Esophagus squamous epithelium (tissue), 5 donors: ENCODE data around the gene MED16. TPM values are rescaled to one million over a fixed set of nuclear protein-coding genes. Genes with fewer than 3 reads are reported as not detected.

Experiments used
- DNase-seq: peaks from one replicate; lab custom pipeline; 2025; lab: John Stamatoyannopoulos, UW
- H3K27ac ChIP-seq, 4 donors: fragments of 200-600 bp; sonication (generic); one replicate each; pipeline ENCODE4 v1.5.1; 2016 to 2019; ENCODE audit warnings: mild to moderate bottlenecking in 1 of 4
- H3K27me3 ChIP-seq, 4 donors: fragments of 200-600 bp; sonication (generic); 1 replicate in 3 of 4; 2 replicates in 1 of 4; pipeline versions ENCODE4 v1.5.1 to v1.6.0; 2017 to 2021; ENCODE audit warnings: antibody characterized with exemption in 1 of 4
- H3K36me3 ChIP-seq, 3 donors: fragments of 200-600 bp; sonication (generic); one replicate each; pipeline ENCODE4 v1.5.1; 2016 to 2019
- H3K4me1 ChIP-seq, 3 donors: fragments of 200-600 bp; sonication (generic); one replicate each; pipeline ENCODE4 v1.5.1; 2017 to 2019
- H3K4me3 ChIP-seq, 4 donors: fragments of 200-600 bp; sonication (generic); 1 replicate in 3 of 4; 2 replicates in 1 of 4; pipeline ENCODE4 v1.5.1; 2016 to 2019; ENCODE audit warnings: mild to moderate bottlenecking in 2 of 4, moderate library complexity in 1 of 4
- H3K9me3 ChIP-seq, 3 donors: fragments of 200-600 bp; sonication (generic); one replicate each; pipeline ENCODE4 v1.5.1; 2016 to 2019
- POLR2A ChIP-seq, 4 donors: fragments of 450-650 bp; IDR thresholded peaks; one replicate each; pipeline ENCODE4 v1.6.1; 2017; ENCODE audit warnings: antibody characterized with exemption in 4 of 4, mild to moderate bottlenecking in 4 of 4, moderate library complexity in 3 of 4
- WGBS, 2 donors: methylation state at CpG; one replicate each; pipeline ENCODE4 v1.1.5; 2018; 5-methylcytosine and 5-hydroxymethylcytosine counted together
- intact Hi-C: fragments of 100-400 bp; cut with DNase I; formaldehyde crosslinking; loops from one replicate; pipeline ENCODE4 v1.15.0; 2022
- total RNA-seq, 4 donors: library from RNA; depleted of rRNA; stranded (reverse); fragments of >200 nt; gene quantifications; one replicate each; pipeline ENCODE4 v1.1.0, GENCODE V29; 2016
- TF ChIP-seq, protein P1 (sequence below), 6 experiments: fragments of 450-650 bp in 4 of 6; fragments of 200-600 bp in 2 of 6; sonication (generic) in 2 of 6; IDR thresholded peaks; one replicate each; pipeline ENCODE4 v1.5.1; 2016 to 2019; ENCODE audit warnings: antibody characterized with exemption in 6 of 6, mild to moderate bottlenecking in 4 of 6, moderate library complexity in 4 of 6
- donor health status: DM: yes; HTN: yes; CAD: no.

The MED16 gene
- total RNA-seq, 4 donors from 2014 or later = 23.7 to 64.9 (median 32.5) TPM

- Histone ChIP-seq H3K27me3 (no peaks in the 10 kb centered on the region), H3K4me3 (peak overlapping the region in 1 of 4 donors; percentile 21), H3K27ac (peak overlapping the region in 3 of 4 donors; percentile 54 to 68 (median 61)), H3K4me1 (peaks cover 31 to 48% (median 33%) of the 10 kb centered on the region in 3 donors), H3K9me3 (no peaks in the 10 kb centered on the region), H3K36me3 (peaks cover 0 to 11% (median 0%) of the 10 kb centered on the region in 3 donors)
- 7 to 20% methylated on average over 1 to 3 of the region's 31 CpGs for WGBS, 2 donors
- DNase-seq = no peak
- TF ChIP-seq, protein P1, sequence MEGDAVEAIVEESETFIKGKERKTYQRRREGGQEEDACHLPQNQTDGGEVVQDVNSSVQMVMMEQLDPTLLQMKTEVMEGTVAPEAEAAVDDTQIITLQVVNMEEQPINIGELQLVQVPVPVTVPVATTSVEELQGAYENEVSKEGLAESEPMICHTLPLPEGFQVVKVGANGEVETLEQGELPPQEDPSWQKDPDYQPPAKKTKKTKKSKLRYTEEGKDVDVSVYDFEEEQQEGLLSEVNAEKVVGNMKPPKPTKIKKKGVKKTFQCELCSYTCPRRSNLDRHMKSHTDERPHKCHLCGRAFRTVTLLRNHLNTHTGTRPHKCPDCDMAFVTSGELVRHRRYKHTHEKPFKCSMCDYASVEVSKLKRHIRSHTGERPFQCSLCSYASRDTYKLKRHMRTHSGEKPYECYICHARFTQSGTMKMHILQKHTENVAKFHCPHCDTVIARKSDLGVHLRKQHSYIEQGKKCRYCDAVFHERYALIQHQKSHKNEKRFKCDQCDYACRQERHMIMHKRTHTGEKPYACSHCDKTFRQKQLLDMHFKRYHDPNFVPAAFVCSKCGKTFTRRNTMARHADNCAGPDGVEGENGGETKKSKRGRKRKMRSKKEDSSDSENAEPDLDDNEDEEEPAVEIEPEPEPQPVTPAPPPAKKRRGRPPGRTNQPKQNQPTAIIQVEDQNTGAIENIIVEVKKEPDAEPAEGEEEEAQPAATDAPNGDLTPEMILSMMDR (IDR thresholded peaks at IDR 0.05) = no peak
- no peak for TF ChIP-seq POLR2A (IDR thresholded peaks at IDR 0.05)
- intact Hi-C loops = no loop called here
Measured at GRCh38 chr19:934865-935479, 42.0 kb upstream of the MED16 start.

DNA sequence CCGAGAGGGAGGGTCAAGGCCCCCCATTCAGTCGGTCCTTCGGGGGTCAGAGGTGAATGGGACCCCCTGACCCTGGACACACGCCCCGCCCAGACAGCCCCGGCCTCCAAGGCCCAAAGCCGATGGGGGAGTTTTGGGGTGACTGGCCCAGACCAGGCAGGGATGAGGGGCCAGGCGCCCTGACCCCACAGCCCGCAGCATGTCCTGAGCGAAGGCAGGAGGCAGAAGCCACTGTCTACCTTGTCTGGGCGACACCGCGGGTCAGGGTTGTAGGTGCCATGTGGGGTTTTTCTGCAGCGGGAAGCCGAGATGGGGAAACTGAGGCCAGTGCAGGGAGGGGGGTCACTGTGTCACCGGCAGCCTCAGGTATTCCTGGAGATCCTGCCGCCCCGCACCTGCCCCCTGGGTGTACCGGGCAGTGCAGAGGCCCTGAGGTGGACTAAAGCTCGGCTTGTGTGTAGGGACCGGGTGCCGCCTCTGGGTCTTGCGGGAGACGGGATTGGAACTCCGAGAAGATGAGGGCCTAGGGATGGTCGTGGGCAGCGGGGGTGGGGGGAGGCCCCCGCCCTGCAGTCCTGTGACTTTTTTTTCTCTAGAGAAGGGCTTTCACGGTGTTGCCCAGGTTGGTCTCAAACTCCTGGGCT lies 41.3 kb upstream of the MED16 start:
- TF ChIP-seq, protein P1 (IDR thresholded peaks at IDR 0.05) = no peak
- TF ChIP-seq POLR2A (IDR thresholded peaks at IDR 0.05) = no peak
- Histone ChIP-seq H3K36me3 (peaks cover 0 to 17% (median 0%) of the 10 kb centered on the region in 3 donors), H3K27ac (peak overlapping the region in 3 of 4 donors; percentile 54 to 68 (median 61)), H3K27me3 (no peaks in the 10 kb centered on the region), H3K9me3 (no peaks in the 10 kb centered on the region), H3K4me1 (peaks cover 31 to 42% (median 33%) of the 10 kb centered on the region in 3 donors), H3K4me3 (peak overlapping the region in 1 of 4 donors; percentile 21)
- intact Hi-C loops = no loop called here
- WGBS, 2 donors = 78 to 80% methylated on average over 5 to 14 of the region's 29 CpGs
- DNase-seq = no peak

DNA sequence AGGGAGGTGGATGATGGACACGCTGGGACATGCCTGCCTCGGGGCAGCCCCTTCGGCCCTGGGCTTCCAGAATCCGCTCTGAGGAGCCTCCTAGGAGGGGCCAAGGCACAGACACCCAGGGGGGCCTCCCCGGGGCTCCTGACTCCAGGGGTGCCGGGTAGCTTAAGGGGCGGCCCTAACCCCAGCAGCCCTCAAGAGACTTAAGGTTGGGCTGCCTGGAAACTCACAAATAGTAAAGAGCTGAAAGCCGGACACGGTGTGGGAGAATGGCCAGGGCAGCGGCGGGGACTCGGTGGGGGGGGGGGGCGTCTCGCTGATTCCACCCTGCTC lies 40.5 kb upstream of the MED16 start:
- intact Hi-C loops = no loop called here
- Histone ChIP-seq H3K27ac (peak overlapping the region in 3 of 4 donors; percentile 36 to 73 (median 61)), H3K4me3 (peak overlapping the region in 2 of 4 donors; percentile 0 to 47), H3K36me3 (peaks cover 0 to 22% (median 0%) of the 10 kb centered on the region in 3 donors), H3K27me3 (no peaks in the 10 kb centered on the region), H3K4me1 (peaks cover 31 to 42% (median 33%) of the 10 kb centered on the region in 3 donors), H3K9me3 (no peaks in the 10 kb centered on the region)
- 64% methylated on average over 3 of the region's 14 CpGs; no CpG with 5 or more reads in 1 of the 2 donors for WGBS, 2 donors
- DNase-seq = no peak
- TF ChIP-seq POLR2A (IDR thresholded peaks at IDR 0.05) = no peak
- TF ChIP-seq, protein P1 (IDR thresholded peaks at IDR 0.05) = no peak

DNA sequence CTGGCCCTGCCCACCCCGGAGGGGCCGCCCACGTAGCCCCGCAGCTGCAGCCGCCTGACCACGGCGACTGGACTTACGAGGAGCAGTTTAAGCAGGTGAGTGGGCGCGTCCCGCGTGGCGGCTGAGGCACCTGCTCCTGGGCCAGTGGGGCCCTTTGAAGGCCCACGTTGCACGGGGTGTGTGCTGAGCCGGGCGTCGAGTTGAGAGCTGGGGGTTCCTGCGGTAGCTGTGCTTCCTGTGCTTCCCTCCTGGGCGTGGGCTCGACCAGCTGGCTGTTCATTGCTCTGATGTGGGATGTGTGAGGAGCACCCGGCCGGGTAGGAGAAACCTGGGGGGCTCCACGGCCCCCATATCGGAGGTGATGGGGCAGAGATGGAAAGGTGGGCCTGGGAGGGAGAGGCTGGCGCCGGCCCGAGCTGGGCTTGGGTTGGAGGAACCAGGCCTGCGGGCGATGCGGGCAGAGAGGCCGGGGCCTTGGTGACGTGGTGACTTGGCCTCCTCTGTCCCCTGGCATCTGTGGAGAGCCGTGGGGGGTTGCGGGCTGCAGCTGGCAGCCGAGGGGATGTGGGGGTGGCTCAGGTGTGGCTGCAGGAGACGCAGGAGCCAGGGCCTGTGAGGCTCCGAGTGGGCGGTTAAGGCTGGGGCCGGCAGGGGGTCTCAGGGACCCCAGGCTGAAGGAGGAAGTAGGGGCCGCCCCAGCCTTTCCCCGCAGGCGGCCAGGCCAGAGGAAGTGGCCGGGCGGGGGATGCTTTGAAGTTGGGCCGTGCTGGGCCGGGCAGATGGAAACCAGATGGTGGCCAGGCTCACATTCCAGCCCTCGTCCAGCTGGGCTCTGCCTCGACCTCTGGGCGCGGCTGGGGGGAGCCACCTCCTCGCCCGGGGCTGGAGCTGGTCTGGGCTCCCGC lies 39.9 kb upstream of the MED16 start:
- DNase-seq = no peak
- H3K9me3 ChIP-seq = no peaks in the 10 kb centered on the region
- intact Hi-C loops = no loop called here
- no peaks in the 10 kb centered on the region for H3K27me3 ChIP-seq
- peak overlapping the region in 3 of 4 donors; percentile 36 to 73 (median 61) for H3K27ac ChIP-seq
- WGBS, 2 donors = 27 to 59% methylated on average over 6 to 21 of the region's 54 CpGs
- H3K4me3 ChIP-seq = peak overlapping the region in 2 of 4 donors; percentile 0 to 47
- peaks cover 0 to 22% (median 0%) of the 10 kb centered on the region in 3 donors for H3K36me3 ChIP-seq
- peaks cover 31 to 48% (median 35%) of the 10 kb centered on the region in 3 donors for H3K4me1 ChIP-seq
- no peak for TF ChIP-seq POLR2A (IDR thresholded peaks at IDR 0.05)
- TF ChIP-seq, protein P1 (IDR thresholded peaks at IDR 0.05) = no peak
